Measurements from ENCODE around the gene CLEC2L. TPM values are rescaled to one million over a fixed set of nuclear protein-coding genes. Genes with fewer than 3 reads are reported as not detected.

CLEC2L gene
- total RNA-seq, 1 donor from 2014 or later, result not detected

GRCh38 chr7:139526578-139527544 is 3.4 kb downstream of the CLEC2L start:
- POLR2A ChIA-PET, result no interaction called here
- TF ChIP-seq CTCF (IDR thresholded peaks at IDR 0.05), result no peak
- Mint-ChIP-seq H3K27ac (no peak overlapping the region), H3K36me3 (ENCODE audit: low read depth) (no peaks in the 10 kb centered on the region), H3K4me1 (no peaks in the 10 kb centered on the region), H3K27me3 (peaks cover 40% of the 10 kb centered on the region), H3K4me3 (no peak overlapping the region), H3K9me3 (peaks cover 2% of the 10 kb centered on the region)
- intact Hi-C loops (cut with micrococcal nuclease), result no loop called here
- no peak for ATAC-seq (ENCODE audit: low read depth)
- DNase-seq, result no peak
- CTCF ChIA-PET, result no interaction called here

DNA sequence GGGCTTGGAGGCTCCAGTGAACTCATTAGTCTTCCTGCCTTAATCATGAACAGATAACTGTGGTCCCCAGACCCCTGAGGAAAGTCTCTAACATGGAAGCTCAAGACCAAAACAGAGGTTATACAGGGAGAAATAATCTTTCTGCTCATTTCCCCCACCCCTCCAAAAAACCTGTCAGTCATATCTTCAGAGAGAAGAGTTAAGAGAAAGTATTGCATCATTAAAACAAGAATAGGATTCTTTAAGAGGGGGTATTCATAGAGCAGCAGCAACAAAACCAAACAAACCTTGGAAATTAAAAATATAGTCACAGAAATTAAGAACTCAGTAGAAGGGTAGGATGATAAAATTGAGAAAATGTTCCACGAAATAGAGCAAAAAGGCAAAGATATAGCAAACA is 7.6 kb downstream of the CLEC2L start:
- CTCF ChIA-PET, result interaction anchor here (0.7 kb wide), 1 partner anchor 543 kb away, joined by 3 read pairs; no protein-coding TSS in a partner anchor
- POLR2A ChIA-PET, result no interaction called here
- no peak for DNase-seq

GRCh38 chr7:139532636-139533155 is 9.2 kb downstream of the CLEC2L start:
- no peak for DNase-seq
- CTCF ChIA-PET, result no interaction called here
- H3K9me3 Mint-ChIP-seq, result peaks cover 2% of the 10 kb centered on the region
- ATAC-seq (ENCODE audit: low read depth), result no peak
- peaks cover 16% of the 10 kb centered on the region for H3K27me3 Mint-ChIP-seq
- POLR2A ChIA-PET, result no interaction called here
- H3K4me1 Mint-ChIP-seq, result no peaks in the 10 kb centered on the region
- no peak overlapping the region for H3K27ac Mint-ChIP-seq
- no peaks in the 10 kb centered on the region for H3K36me3 Mint-ChIP-seq (ENCODE audit: low read depth)
- no peak overlapping the region for H3K4me3 Mint-ChIP-seq
- no peak for TF ChIP-seq CTCF (IDR thresholded peaks at IDR 0.05)
- intact Hi-C loops (cut with micrococcal nuclease), result no loop called here

More for the DNA sequence above, 7.6 kb downstream of the CLEC2L start:
- no peaks in the 10 kb centered on the region for H3K36me3 Mint-ChIP-seq (ENCODE audit: low read depth)
- H3K27ac Mint-ChIP-seq, result no peak overlapping the region
- no peak overlapping the region for H3K4me3 Mint-ChIP-seq
- intact Hi-C loops (cut with micrococcal nuclease), result no loop called here
- peaks cover 17% of the 10 kb centered on the region for H3K27me3 Mint-ChIP-seq
- H3K4me1 Mint-ChIP-seq, result no peaks in the 10 kb centered on the region
- peaks cover 2% of the 10 kb centered on the region for H3K9me3 Mint-ChIP-seq
- no peak for ATAC-seq (ENCODE audit: low read depth)
- TF ChIP-seq CTCF (IDR thresholded peaks at IDR 0.05), result no peak

DNA sequence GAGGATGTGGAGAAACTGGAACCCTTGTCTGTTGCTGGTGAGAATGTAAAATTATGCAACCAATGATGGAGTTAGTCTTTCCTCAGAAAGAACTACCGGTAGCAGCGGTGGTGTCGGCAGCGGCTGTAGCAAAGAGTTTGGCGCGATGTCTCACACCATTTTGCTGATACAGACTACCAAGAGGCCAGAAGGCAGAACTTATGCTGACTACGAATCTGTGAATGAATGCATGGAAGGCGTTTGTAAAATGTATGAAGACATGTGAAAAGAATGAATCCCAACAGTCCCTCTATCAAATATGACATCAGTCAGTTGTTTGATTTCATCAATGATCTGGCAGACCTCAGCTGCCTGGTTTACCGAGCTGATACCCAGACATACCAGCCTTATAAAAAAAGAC is 10.6 kb downstream of the CLEC2L start:
- Mint-ChIP-seq H3K4me1 (no peaks in the 10 kb centered on the region), H3K27me3 (peaks cover 12% of the 10 kb centered on the region), H3K36me3 (ENCODE audit: low read depth) (no peaks in the 10 kb centered on the region), H3K9me3 (no peaks in the 10 kb centered on the region), H3K4me3 (no peak overlapping the region), H3K27ac (no peak overlapping the region)
- ChIA-PET CTCF (no interaction called here), POLR2A (no interaction called here)
- DNase-seq, result no peak
- no peak for TF ChIP-seq CTCF (IDR thresholded peaks at IDR 0.05)
- intact Hi-C loops (cut with micrococcal nuclease), result no loop called here
- ATAC-seq (ENCODE audit: low read depth), result no peak

DNA sequence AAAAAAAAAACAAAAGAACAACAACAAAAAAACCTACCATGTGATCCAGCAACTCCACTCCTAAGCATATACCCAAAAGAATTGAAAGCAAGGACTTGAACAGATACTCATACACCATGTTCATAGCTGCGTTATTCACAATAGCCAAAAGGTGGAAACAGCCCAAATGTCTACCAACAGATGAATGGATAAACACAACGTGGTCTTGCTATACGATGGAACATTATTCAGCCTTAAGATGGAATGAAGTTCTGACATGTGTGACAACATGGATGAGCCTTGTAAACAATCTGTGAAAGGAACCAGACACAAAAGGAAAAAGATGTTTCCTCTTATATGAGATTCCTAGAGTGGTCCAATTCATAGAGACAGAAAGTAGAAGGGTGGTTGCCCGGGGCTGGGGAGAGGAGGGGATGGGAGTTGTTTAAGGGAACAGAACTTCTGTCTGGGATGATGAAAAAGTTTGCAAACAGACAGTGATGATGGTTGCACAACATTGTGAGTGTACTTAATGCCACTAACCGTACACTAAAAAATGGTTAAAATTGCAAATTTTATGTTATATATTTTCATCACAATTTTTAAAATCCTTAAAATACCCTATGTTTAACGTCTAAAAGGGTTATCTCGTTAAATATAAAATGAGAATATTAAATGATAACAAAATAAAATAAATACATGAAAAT is 11.6 kb downstream of the CLEC2L start:
- Mint-ChIP-seq H3K9me3 (no peaks in the 10 kb centered on the region), H3K27me3 (peaks cover 12% of the 10 kb centered on the region), H3K36me3 (ENCODE audit: low read depth) (no peaks in the 10 kb centered on the region), H3K4me3 (no peak overlapping the region), H3K27ac (no peak overlapping the region), H3K4me1 (no peaks in the 10 kb centered on the region)
- intact Hi-C loops (cut with micrococcal nuclease), result no loop called here
- no peak for ATAC-seq (ENCODE audit: low read depth)
- POLR2A ChIA-PET, result no interaction called here
- no peak for DNase-seq
- CTCF ChIA-PET, result no interaction called here
- TF ChIP-seq CTCF (IDR thresholded peaks at IDR 0.05), result no peak

All from activated B cell treated with CpG ODN at 0.5 μM for 24 hours (primary cell).